DOHH2 (cell line): ENCODE results near the gene IRS2.
"Not testable (repeated sequence)": the region's sequence is repeated elsewhere in the genome, so short reads cannot be mapped to it uniquely, and the experiment has no call there.

Source experiments
- H3F3A ChIP-seq: fragments of 200-600 bp; sonication (generic), shearing (Covaris generic); 2 replicates; pipeline ENCODE4 v1.6.0; 2016; ENCODE audit warnings: antibody characterized with exemption, mild to moderate bottlenecking; ENCODE audit not compliant: control insufficient read depth, insufficient read depth
- H3K27ac ChIP-seq: fragments of 200-600 bp; sonication (generic); 2 replicates; pipeline ENCODE4 v1.5.1; 2014; ENCODE audit warnings: low read depth, mild to moderate bottlenecking, low read length, moderate library complexity
- H3K27me3 ChIP-seq: fragments of 200-600 bp; sonication (generic); 2 replicates; pipeline ENCODE4 v1.6.1; 2014; ENCODE audit warnings: mild to moderate bottlenecking, low read length, mixed read lengths; ENCODE audit not compliant: control insufficient read depth
- H3K36me3 ChIP-seq: fragments of 200-600 bp; sonication (generic); 2 replicates; pipeline ENCODE4 v1.6.1; 2014; ENCODE audit warnings: mild to moderate bottlenecking, low read length, moderate library complexity, mixed read lengths; ENCODE audit not compliant: control insufficient read depth
- H3K4me1 ChIP-seq: fragments of 200-600 bp; sonication (generic); 2 replicates; pipeline ENCODE4 v1.6.1; 2014; ENCODE audit warnings: mild to moderate bottlenecking, low read length, mixed read lengths; ENCODE audit not compliant: control insufficient read depth
- H3K4me2 ChIP-seq: fragments of 200-600 bp; sonication (generic); 2 replicates; pipeline ENCODE4 v1.6.0; 2014; ENCODE audit warnings: mild to moderate bottlenecking, low read length, moderate library complexity
- H3K4me3 ChIP-seq: fragments of 200-600 bp; sonication (generic); 2 replicates; pipeline ENCODE4 v1.5.1; 2014; ENCODE audit warnings: mild to moderate bottlenecking, low read length, mixed read lengths
- H3K79me2 ChIP-seq: fragments of 200-600 bp; sonication (generic); 2 replicates; pipeline ENCODE4 v1.6.1; 2014; ENCODE audit warnings: mild to moderate bottlenecking, low read length, mixed read lengths; ENCODE audit not compliant: control insufficient read depth
- H3K9me2 ChIP-seq: fragments of 200-600 bp; sonication (generic); replicated peaks from 2 replicates; pipeline ENCODE4 v1.6.1; 2014; ENCODE audit warnings: mild to moderate bottlenecking, low read length, mixed read lengths; ENCODE audit not compliant: control insufficient read depth
- H3K9me3 ChIP-seq: fragments of 200-600 bp; sonication (generic); 2 replicates; pipeline ENCODE4 v1.6.1; 2014; ENCODE audit warnings: antibody characterized with exemption, low read length, mixed read lengths; ENCODE audit not compliant: control insufficient read depth, insufficient read depth
- H4K20me1 ChIP-seq: fragments of 200-600 bp; sonication (generic); 2 replicates; pipeline ENCODE4 v1.6.0; 2014; ENCODE audit warnings: low read depth, mild to moderate bottlenecking, antibody characterized with exemption, low read length, moderate library complexity; ENCODE audit not compliant: control insufficient read depth, insufficient read depth
- CTCF ChIP-seq: fragments of 200-600 bp; sonication (generic); IDR thresholded peaks from one replicate; pipeline ENCODE4 v1.5.1; 2014; ENCODE audit warnings: antibody characterized with exemption, mild to moderate bottlenecking, low read depth, low read length; ENCODE audit not compliant: poor library complexity, severe bottlenecking
- EZH2phosphoT487 ChIP-seq: fragments of 200-600 bp; sonication (generic); IDR thresholded peaks from 2 replicates; pipeline ENCODE4 v1.6.1; 2017; ENCODE audit warnings: borderline replicate concordance, mild to moderate bottlenecking, antibody characterized with exemption, low read length, moderate library complexity, mixed read lengths

IRS2 gene

GRCh38 chr13:109833071-109833470, 46.7 kb upstream of the IRS2 start:
- Histone ChIP-seq H3K79me2 (no peaks in the 10 kb centered on the region), H3K9me2 (no peaks in the 10 kb centered on the region), H3K4me3 (no peak overlapping the region), H3K27me3 (no peaks in the 10 kb centered on the region), H3K4me2 (no peak overlapping the region), H4K20me1 (no peaks in the 10 kb centered on the region), H3K4me1 (no peaks in the 10 kb centered on the region), H3K36me3 (no peaks in the 10 kb centered on the region), H3K9me3 (no peaks in the 10 kb centered on the region), H3F3A (no peaks in the 10 kb centered on the region), H3K27ac (no peak overlapping the region)
- TF ChIP-seq CTCF (no peak), EZH2phosphoT487 (no peak)

GRCh38 chr13:109828591-109829316, 42.4 kb upstream of the IRS2 start:
- not testable (repeated sequence) for H3K27ac ChIP-seq, H3K36me3 ChIP-seq, H3K27me3 ChIP-seq, H4K20me1 ChIP-seq, H3K9me3 ChIP-seq, H3K4me3 ChIP-seq, H3K79me2 ChIP-seq, H3K9me2 ChIP-seq, H3K4me1 ChIP-seq, H3F3A ChIP-seq, H3K4me2 ChIP-seq

- not testable (repeated sequence) for H3F3A ChIP-seq, H3K79me2 ChIP-seq, H3K27ac ChIP-seq, H3K4me3 ChIP-seq, H3K27me3 ChIP-seq, H3K9me2 ChIP-seq, H3K4me1 ChIP-seq, H3K36me3 ChIP-seq, H3K9me3 ChIP-seq, H4K20me1 ChIP-seq, H3K4me2 ChIP-seq
These were observed 36.8 kb upstream of the IRS2 start for GRCh38 chr13:109823201-109823600.

- Histone ChIP-seq H3K9me3 (no peaks in the 10 kb centered on the region), H4K20me1 (no peaks in the 10 kb centered on the region), H3F3A (no peaks in the 10 kb centered on the region), H3K9me2 (no peaks in the 10 kb centered on the region), H3K4me2 (no peak overlapping the region), H3K27ac (no peak overlapping the region), H3K36me3 (no peaks in the 10 kb centered on the region), H3K4me1 (no peaks in the 10 kb centered on the region), H3K27me3 (no peaks in the 10 kb centered on the region), H3K79me2 (no peaks in the 10 kb centered on the region), H3K4me3 (no peak overlapping the region)
- TF ChIP-seq CTCF (no peak), EZH2phosphoT487 (no peak)
These were observed 34.7 kb upstream of the IRS2 start for GRCh38 chr13:109821103-109821502.
